NCI-H2196 treated with DMSO at 0.1 percent for 48 hours (cell line): Measurements from ENCODE around the gene ASPDH.

Source experiments
- DNase-seq: peaks from one replicate; lab custom pipeline; 2025; ENCODE audit not compliant: unreplicated experiment; lab: John Stamatoyannopoulos, UW

The ASPDH gene

DNA sequence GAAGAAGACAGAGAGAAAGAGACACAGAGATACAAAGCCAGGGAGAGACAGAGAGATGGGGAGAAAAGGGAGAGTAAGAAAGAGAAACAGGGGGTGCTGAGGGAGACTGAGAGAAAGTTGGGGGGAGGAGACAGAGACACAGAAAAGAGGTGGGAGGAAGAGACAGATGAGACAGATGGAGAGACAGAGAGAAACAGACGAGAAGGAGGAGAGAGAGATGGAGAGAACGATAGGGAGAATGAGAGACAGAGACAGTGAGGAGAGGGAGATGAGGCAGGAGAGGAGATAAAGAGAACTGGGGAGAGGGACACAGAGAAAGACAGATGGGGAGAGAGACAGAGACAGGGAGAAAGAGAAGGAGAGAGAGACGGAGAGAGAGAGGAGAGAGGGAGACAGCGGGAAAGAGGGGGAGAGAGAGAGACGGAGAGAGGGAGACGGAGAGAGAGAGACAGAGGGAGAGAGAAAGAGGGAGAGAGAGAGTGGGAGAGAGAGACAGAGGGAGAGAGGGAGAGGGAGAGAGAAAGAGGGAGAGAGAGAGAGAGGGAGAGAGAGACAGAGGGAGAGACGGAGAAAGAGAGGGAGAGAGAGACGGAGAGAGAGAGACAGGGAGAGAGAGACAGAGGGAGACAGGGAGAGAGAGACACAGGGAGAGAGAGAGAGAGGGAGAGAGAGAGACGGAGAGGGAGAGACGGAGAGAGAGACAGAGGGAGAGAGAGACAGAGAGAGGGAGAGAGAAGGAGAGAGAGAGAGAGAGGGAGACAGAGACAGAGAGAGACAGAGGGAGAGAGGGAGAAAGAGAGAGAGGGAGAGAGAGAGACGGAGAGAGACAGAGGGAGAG is 15.3 kb downstream of the ASPDH start:
- DNase-seq, result no peak

DNA sequence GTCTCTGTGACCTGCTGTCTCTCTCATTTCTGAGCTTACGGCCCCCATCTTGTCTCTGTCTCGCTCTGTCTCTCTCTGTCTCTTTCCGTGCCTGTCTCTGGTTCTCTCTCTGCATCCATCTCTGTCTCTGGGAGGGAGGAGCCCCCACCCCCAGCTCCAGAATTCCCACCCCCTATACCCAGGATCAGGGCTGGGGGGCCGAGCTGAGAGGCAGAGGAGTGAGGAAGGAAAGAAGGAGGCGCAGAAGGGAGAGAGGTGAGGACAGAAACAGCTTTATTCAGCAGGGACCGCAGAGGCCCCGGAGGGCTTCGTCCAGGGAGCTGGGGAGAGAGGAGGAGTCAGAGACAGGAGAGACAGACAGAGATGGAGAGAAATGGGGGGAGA is 16.7 kb downstream of the ASPDH start:
- no peak for DNase-seq

DNA sequence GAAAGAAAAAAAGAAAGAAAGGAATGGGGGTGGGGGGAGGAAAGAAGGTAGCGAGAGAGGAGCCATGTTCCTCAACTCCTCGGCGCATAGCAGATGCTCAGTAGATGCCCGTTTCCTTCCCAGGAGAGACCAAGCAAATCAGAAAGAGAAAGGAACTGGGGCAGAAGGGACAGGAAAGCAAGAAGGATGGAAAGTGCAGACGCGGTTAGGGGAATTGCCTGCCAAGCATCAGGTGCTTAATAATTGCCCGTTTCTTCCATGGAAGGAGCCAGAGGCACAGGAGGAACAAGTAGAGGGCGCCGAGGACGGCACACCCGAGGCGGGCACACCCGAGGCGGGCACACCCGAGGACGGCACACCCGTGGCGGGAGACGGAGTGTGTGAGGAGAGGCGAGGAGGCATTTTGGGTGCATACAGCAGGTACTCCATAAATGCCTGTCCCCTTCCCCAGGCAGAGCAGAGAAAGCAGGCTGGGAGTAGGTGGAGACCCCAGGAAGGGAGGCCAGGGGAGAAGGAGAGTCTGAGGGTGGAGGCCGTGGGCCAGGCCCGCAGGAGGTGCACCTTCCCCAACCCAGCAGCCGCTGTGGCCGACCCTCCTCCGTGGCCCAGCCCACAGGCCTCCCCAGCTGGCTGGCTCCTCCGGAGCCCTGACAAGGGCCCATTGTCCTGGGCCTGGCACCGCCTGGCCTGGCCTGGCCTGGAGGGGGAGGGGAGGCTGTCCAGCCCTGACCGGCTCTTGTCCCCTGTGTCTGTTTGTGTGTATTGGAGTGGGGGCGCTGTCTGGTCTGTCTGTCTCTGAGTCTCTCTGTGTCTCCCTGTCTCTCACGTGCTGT is 17.3 kb downstream of the ASPDH start:
- DNase-seq, result no peak

DNA sequence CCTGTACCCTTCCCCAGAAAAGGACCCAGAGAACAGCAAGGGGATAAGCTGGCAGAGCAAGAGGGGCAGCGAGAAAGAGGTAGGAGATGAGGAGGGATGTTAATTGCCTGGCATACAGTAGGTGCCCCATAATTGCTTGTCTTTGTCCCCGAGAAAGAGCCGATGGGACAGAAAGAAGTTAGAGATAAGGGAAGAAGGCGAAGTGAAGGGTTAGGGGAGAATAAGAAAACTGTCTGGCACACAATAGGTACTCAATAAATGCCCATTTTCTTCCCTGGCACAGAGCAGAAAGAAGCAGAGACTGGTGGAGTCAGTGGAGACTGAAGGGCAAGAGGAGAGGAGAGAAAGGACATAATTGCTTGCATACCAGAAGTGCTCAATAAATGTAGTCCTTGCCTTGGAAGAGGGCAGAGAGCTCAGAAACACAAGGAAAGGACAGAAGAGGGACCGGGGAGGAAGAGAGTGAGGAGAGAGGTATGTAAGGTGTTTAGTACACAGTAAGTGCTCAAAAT is 18.6 kb downstream of the ASPDH start:
- no peak for DNase-seq

DNA sequence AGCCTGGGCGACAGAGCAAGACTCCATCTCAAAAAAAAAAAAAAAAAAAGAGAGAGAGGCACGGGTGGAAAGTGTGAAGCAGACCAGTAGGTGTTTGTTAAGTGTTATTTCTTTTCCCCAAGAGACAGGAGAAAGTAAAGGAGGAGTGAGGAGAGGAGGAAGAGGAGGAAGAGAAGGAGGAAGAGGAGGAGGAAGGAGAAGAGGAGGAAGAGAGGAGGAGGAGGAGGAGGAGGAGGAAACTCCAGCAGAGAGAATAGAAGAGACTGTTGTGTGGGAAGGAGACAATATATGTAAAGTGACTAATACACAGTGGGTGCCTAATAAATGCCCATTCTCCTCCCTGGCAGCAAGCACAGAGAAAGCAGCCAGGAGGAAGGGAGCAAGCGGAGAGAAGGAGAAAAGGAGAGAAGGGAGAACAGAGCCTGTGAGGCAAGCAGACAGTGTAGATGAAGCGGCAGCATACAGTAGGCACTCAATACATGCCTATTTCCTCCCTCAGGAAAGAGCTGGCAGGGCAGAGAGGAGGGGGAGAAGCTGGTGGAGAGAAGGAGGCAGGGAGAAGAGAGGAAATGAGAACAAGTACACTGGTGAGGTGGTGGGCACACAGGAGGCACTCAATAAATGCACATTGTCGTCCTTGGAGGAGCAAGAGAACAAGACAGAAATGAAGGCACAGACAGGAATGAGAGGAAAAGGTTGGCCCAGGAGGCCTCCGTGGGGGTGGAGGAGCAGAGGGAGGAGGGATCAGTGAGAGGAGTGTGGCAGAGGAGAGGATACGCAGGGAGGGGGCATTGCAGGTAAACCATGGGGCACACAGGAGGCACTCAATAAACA is 19.3 kb downstream of the ASPDH start:
- DNase-seq, result no peak

DNA sequence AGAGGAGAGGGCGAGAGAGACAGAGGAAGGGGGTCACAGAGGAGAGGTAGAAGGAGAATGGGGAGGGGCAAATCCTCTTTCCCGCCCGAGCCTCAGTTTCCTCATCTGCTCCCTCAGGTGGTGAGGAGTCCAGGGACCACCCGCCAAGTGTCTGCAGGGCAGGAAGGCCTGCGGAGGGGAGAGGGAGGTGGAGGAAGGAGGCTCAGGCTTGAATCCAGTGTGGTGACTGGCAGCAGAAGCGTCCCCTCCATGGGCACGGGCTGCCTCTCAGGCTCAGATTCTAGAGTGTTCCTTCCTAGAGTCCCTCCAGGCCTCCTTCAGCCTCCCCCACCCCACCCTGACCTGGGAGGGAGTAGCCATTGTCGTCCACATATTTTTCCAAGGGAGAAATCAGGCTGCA is 20.5 kb downstream of the ASPDH start:
- DNase-seq, result no peak

DNA sequence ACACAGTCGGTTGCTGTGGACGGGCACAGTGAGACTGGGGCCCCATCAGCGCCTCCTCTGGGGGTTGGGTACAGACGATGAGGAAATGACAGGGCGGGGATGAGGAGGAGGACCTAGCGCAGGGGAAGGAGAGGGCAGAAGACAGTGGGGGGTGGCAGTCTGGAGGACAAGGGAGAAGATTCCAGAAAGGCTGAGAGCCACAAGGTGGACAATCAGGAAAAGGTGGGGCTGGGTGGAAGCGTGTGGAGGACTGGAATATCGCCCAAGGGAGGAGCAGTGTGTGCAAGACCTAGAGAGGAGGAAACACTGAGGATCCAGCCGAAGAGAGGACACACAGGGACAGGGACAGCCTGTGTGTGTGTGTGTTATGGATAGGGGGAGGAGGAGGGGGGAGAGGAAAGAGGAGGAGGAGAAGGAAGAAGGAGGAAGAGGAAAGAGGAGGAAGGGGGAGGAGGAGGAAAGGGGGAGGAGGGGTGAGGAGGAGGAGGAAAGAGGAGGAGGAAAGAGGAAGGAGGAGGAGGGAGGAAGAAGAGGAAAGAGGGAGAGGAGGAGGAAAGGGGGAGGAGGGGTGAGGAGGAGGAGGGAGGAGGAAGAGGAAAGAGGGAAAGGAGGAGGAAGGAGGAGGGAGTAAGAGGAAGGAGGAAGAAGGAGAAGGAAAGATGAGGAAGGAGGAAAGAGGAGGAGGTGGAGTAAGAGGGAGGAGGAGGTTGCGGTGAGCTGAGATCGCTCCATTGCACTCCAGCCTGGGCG is 21.2 kb downstream of the ASPDH start:
- no peak for DNase-seq

DNA sequence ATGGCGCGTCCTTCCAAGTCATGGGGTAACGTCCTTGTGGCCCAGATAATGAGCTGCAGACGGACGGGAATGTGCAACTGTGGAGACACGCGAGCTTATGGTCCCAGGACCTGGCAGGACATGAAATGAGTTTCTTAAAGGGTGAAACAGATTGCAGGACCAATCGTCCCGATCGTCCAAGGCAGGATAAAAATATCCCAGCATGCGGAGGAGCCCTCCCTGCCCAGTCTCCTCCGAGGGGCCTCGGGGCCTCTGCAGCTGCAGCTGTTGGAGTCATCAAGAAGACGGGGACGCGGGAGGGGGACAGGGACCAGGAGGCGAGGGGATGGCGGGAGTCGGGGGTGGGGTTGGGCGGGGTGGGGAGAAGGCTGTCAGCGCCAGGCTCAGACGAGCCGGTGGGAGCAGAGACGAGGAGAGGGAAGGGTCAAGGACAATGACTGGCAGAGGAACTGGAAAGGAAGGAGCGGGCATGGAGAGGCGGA is 22.7 kb downstream of the ASPDH start:
- DNase-seq, result no peak

DNA sequence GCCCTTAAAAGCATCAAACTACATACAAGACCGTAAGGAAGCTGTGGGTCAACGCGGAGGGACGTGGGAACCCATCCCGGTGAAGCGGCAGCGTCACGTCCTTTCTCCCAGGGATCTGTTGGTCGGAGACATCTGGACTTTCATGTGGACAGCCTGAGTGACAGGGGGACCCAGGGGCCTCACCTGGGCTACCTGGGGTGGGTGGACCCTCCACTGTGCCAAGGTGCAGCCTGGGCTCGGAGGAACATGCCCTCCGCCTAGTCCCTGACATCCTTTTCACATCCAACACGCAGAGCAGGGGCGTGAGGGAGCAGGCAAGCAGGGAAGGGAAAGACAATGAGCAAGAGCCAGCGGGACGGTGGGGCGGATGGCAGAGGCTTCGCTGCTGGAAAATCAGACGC is 23.3 kb downstream of the ASPDH start:
- DNase-seq, result no peak

DNA sequence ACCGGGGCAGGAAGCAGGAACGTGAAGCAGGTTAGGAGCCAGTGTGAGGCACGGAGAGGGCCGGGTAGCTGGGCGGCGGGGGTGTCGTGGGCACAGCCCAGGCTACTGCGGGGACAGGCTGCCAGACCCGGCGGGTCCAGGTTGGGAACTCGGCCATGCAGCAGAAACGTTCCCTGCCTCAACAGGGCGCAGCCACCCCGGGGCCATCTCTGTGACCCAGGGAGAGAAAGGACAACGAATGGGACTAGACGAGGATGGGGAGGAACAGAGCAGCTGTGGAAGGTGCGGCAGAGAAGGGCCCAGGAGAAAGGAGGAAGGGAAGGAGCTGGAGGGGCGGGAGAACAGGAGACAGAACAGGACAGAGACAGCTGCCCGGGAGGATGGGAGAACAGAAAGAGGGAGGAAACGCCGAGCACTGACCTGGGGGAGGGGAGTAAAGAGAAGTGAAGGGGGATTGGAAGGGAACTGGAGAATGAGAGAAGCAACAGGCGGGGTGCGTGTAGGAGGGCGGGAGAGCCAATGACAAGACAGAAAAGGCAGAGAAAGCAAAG is 24.2 kb downstream of the ASPDH start:
- DNase-seq, result no peak

DNA sequence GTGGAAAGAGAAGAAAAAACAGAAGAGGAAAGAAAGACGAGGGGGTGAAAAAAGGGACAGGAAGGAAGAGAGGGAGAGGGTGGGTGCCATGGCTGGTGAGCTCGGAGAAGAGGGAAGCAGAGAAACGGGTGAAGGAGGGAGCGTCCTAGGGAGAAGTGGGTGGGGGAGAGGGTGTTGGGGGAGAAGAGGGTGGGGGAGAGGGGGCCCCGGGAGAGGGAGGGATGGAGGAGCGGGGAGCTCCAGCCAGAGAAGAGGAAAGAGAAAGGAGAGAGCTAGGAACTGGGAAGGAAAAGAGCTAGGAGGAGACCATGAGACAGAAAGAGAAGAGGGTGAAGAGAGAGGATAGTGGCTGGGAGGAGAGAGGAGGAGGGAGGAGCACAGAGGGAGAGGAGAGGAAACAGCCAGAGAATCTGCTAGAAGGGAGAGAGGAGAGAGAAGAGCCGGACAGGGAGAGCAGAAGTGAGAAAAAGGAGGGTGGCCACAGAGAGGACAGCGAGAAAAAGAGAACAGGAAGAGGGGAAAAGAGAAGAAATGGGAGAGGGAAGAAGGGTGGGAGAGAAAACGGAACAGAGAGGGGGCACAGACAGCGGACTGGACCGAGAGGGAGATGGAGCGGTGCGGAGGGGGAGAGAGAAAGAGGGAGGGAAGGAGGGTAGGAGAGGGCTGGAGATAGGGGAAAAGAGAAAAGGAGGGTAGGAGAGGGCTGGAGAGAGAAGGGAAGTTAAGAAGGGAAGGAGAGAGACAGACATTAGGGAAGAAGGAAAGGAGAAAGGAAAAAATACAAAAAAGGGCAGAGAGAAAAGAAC is 25.1 kb downstream of the ASPDH start:
- no peak for DNase-seq

DNA sequence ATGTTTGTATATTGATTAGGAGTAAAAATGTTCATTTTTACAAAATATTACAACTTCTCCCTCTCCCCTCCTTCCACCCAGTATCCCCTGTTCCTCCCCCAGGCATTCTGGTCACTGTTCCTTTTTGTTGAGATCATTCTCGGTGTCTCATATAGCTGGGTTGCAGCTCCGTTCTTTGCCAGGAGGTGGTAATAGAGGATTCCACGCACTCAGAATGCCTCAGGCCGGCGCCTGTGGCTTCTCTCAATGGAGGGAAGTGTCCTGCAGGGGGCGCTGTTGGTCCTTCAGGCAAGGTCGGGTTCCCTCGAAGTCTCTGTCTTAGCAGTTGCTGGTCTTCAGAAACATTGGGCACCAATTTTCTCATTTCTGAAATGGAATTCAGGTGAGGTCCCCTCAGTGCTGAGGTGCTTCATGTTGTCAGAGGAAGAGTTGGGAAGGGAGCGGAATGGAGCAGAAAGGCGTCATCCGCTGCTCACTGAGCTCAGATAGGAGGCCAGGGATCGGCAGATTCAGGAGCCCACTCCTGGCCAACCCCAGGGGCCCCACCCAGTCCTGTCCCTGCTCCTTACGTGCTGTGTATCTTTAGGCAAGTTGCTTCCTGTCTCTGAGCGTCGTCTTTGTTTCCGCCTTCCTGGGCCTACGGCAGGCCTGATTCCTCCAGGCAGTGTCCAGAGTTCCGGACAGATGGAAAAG is 26.7 kb downstream of the ASPDH start:
- no peak for DNase-seq

DNA sequence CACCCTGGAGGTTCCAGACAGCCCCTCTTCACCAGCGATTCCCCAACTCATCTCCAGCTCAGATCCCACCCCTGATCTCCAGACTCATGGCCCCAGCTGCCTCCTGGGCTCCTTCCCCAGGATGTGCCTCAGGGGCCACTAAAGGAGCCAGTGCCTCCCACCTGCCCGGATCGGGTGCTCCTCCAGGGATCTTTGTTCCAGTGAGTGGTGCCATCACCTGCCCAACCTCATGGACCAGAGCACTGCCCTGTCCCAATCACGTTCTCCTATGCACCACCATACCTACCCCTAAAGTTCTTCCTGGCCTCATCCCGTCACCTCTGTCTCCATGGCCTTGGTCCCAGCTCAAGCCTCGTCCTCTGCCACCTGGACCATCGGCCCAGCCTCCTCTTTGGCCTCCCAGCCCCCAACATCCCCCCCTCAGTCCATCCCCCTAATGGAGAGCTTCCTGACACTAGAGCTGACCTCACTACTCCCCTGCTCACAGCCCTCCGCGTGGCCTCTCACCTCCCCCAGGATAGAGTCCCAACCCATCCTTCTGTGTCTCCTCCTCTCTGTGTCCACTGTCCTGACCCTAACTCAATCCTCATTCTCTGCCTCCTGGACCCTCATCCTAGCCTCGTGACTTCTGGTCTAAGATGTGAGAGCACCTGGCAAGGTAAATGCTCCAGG is 28.3 kb downstream of the ASPDH start:
- no peak for DNase-seq

DNA sequence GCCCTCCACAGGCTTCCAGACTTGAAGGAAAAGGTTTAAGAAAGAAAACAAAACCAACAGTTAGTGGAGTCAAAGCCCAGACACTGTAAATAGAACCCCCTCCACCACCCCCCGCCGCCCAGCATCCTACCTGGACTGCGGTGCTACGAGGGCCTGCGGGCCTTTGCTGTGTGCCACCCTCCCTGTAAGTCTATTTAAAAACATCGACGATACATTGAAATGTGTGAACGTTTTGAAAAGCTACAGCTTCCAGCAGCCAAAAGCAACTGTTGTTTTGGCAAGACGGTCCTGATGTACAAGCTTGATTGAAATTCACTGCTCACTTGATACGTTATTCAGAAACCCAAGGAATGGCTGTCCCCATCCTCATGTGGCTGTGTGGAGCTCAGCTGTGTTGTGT is 30.8 kb downstream of the ASPDH start:
- DNase-seq, result no peak

DNA sequence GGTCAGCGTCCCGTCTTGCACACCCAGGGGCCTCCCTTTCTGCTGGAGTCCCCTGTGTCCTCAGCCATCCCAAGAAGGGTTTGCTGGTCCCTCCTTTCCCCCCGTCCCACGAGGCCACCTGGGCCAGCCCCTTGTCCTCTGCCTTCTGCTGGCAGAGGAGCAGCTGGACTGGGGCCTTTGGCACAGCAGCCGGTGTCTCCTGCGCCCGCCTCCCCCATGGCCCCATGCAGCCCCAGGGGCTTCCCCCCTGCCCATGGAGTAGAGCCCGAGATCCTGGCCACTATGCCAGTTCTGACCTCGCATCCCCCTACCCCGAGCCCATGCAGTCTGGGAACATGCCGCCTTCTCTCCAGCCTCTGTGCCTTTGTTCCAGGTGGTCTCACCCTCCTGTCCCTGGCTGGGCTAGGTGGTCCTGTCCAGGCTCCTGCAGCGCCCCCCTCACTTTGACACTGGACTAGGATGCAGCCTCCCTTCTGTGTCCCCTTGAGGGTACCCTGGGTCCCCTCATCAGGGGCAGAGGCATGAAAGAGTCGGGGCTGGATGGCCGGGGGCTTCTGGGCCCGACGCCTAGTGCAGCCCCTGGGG is 31.4 kb downstream of the ASPDH start:
- no peak for DNase-seq

DNA sequence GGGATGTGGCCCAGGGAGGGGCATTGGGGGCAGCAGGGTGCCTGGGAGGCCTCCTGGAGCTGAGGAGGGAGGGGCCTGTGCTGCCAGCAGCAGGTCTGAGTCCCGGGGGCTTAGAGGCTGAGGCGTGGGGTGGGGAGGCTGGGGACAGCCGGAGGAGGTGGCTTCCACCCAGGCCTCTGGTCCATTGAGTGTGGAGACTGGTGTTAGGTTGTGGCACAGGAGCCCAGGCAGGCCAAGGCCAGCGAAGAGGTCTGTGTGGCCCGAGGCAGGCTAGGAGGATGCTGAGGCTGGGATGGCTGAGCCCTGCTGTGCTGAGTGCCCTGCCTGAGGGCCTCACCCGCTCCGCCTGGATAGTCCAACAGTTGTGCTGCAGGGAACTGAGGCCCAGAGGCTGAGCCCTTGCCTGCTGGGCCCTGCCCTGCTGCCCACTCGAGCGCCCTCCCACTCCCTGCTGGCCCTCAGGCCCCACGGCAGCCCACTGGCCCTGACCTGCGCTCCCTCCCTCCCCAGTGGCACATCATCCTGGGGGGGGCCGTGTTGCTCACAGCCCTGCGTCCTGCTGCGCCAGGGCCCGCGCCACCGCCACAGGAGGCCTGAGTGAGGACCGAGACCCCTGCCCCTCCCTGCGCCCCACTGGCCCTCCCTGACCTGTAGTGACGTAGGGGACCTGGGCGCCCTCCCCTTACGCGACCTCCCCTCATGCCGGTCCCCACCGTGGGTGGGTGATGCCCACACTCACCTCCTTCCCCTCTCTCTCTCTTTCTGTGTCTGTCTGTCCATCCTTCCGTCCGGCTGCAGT is 32.2 kb downstream of the ASPDH start:
- DNase-seq, result no peak
